Mucosa of rectum (tissue), 2 donors: ENCODE results near the gene SATB1.
A peak's percentile ranks its signal among the peaks of the same experiment; 100 is the strongest.

Experiments
- H3K27ac ChIP-seq, 2 donors: one replicate each; pipeline ENCODE4 v1.7.0; 2013; ENCODE audit warnings: inconsistent platforms in 2 of 2, low read depth in 2 of 2, low read length in 2 of 2
- H3K27me3 ChIP-seq, 2 donors: one replicate each; pipeline ENCODE4 v1.7.0; 2013; ENCODE audit warnings: low read length in 2 of 2; ENCODE audit not compliant: control insufficient read depth in 2 of 2, insufficient read depth in 2 of 2
- H3K36me3 ChIP-seq, 2 donors: one replicate each; pipeline ENCODE4 v1.7.0; 2013; ENCODE audit warnings: low read length in 2 of 2; ENCODE audit not compliant: control insufficient read depth in 2 of 2, insufficient read depth in 2 of 2
- H3K4me1 ChIP-seq, 2 donors: one replicate each; pipeline ENCODE4 v1.7.0; 2013; ENCODE audit warnings: low read length in 2 of 2, mild to moderate bottlenecking in 1 of 2; ENCODE audit not compliant: control insufficient read depth in 2 of 2, insufficient read depth in 2 of 2
- H3K4me3 ChIP-seq, 2 donors: one replicate each; pipeline ENCODE4 v1.7.0; 2013; ENCODE audit warnings: low read length in 2 of 2
- H3K9ac ChIP-seq, 2 donors: one replicate each; pipeline ENCODE4 v1.7.0; 2013; ENCODE audit warnings: low read length in 2 of 2, low read depth in 1 of 2, mild to moderate bottlenecking in 1 of 2
- H3K9me3 ChIP-seq, 2 donors: one replicate each; pipeline ENCODE4 v1.7.0; 2013; ENCODE audit warnings: low read length in 2 of 2; ENCODE audit not compliant: control insufficient read depth in 2 of 2
- donor health status: healthy.
- donor health status: Normal muscosa, but diverticular disease.

SATB1 gene

DNA sequence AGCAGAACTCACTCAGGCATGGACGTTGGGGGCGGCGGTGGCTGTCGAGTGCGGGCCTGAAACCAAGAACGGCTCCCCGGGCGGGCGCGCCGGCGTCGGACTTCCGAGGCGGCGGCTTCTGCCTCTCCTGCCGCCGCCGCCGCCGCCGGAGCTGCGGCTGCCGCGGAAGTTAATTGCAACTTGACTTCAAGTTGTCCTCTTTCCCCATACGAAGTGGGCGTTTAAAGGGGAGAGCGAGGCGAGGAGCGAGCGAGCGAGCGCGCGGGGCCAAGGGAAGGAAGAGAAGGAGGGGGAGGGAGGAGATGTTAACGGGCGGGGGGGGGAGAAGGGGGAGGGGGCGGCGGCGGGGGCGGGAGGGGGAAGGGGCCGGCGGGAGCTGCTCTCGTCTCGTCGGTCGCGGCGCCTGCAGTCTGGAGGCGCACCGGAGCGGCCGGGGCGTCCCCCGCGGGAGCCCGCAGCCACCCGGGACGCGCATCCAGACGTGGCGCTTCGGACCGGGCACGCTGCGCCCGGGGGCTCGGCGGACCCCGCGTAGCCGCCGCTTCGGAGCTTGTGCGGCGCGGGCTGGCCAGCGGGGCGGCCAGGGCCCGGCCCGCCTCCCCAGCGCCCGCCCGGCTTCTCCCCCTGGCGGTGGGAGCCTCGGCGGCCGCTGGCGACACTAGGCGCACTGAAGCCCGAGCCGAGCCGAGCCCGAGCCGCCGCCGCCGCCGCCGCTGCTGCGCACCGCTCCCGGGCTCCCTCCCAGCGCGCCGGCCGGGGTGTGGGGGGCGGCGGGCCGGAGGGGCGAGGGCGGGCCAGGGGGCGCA, 19.7 kb upstream of the SATB1 start:
- Histone ChIP-seq H3K36me3 (no peaks in the 10 kb centered on the region), H3K27ac (peak overlapping the region; percentile 46 to 76), H3K27me3 (no peaks in the 10 kb centered on the region), H3K4me3 (peak overlapping the region; percentile 89 to 90), H3K4me1 (peaks cover 15% of the 10 kb centered on the region in 2 donors), H3K9me3 (no peaks in the 10 kb centered on the region), H3K9ac (peak overlapping the region; percentile 75 to 79)

GRCh38 chr3:18443665-18444594, 18.8 kb upstream of the SATB1 start:
- Histone ChIP-seq H3K27me3 (no peaks in the 10 kb centered on the region), H3K36me3 (no peaks in the 10 kb centered on the region), H3K4me3 (peak overlapping the region; percentile 89 to 90), H3K27ac (peak overlapping the region; percentile 46 to 76), H3K9me3 (no peaks in the 10 kb centered on the region), H3K4me1 (peaks cover 15% of the 10 kb centered on the region in 2 donors), H3K9ac (peak overlapping the region; percentile 75 to 79)

DNA sequence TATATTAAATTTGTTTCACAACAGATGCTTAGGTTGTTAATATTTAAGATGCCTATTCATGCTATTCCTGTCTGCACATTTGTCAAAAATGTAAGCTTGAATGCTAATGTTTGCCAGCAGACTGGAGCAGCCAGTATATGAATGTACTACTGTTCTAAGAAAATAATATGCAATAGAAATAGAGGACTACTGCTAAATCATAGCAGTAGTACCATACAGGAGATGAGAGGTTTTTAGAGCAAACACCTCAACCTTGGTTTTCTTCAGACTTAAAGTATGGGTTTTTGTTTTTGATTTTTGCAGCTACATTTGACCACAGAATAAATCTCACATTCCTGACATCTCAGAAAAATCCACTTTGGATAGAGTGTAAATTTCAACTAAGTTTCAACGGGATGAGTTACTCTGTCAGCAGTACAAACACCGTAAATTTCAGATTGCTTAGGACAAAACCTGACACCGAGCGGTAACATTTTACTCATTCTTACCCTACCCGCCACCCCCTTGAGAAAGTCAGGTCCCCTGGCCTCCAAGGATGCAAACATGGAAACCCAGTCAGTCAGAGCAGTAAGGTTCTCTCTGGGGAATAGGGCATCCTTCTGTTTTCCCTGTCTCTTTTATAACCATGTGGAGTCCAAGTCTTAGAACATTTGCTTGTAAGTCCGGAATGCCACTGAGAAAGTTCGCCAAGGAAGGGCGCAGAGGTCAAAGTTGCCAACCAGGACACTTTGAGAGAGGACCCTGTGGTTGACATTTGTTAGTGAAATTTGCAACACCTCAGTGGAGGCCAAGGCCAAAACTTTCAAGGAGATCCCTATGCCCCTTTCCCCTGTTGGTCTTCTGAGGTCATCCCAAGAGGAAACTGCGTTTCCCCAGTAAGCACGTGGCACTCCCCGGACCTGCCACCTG, 17.9 kb upstream of the SATB1 start:
- Histone ChIP-seq H3K4me1 (peaks cover 15% of the 10 kb centered on the region in 2 donors), H3K9me3 (no peaks in the 10 kb centered on the region), H3K4me3 (peak overlapping the region; percentile 89 to 90), H3K9ac (peak overlapping the region; percentile 49 to 79), H3K36me3 (no peaks in the 10 kb centered on the region), H3K27ac (no peak overlapping the region), H3K27me3 (no peaks in the 10 kb centered on the region)

- Histone ChIP-seq H3K36me3 (no peaks in the 10 kb centered on the region), H3K27me3 (no peaks in the 10 kb centered on the region), H3K4me3 (no peak overlapping the region), H3K9ac (no peak overlapping the region), H3K4me1 (peaks cover 15% of the 10 kb centered on the region in 2 donors), H3K27ac (no peak overlapping the region), H3K9me3 (no peaks in the 10 kb centered on the region)
Observed at GRCh38 chr3:18441551-18441950, 16.4 kb upstream of the SATB1 start.

- Histone ChIP-seq H3K27me3 (no peaks in the 10 kb centered on the region), H3K9ac (peak overlapping the region in 1 of 2 donors; percentile 18), H3K9me3 (no peaks in the 10 kb centered on the region), H3K4me3 (peak overlapping the region in 1 of 2 donors; percentile 27), H3K4me1 (peaks cover 9 to 10% of the 10 kb centered on the region in 2 donors), H3K36me3 (no peaks in the 10 kb centered on the region), H3K27ac (no peak overlapping the region)
Observed at GRCh38 chr3:18440066-18440722, 15.1 kb upstream of the SATB1 start.

DNA sequence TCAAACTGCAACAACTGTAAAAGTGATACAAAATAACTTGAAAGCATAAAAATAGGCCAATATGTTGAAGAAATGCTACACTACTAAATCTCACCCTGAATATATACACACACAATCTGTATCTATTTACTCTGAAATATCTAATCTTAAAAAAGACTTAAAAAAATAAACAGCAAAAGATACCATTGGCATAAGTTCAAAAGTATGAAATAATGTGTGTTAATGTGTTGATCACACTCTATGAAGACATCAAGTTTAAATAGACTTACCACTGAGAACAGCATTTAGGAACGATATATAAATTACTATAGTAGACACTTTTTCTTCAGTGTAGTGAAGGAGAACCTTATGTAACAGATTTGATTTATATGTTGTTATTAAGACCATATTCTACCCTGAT, 14.1 kb upstream of the SATB1 start:
- Histone ChIP-seq H3K4me3 (no peak overlapping the region), H3K27me3 (no peaks in the 10 kb centered on the region), H3K27ac (no peak overlapping the region)

GRCh38 chr3:18438586-18438985, 13.4 kb upstream of the SATB1 start:
- H3K4me1 ChIP-seq = peaks cover 4% of the 10 kb centered on the region in 2 donors
- no peak overlapping the region for H3K9ac ChIP-seq
- H3K27ac ChIP-seq = no peak overlapping the region
- H3K27me3 ChIP-seq = no peaks in the 10 kb centered on the region
- no peak overlapping the region for H3K4me3 ChIP-seq
- H3K36me3 ChIP-seq = no peaks in the 10 kb centered on the region
- H3K9me3 ChIP-seq = no peaks in the 10 kb centered on the region

More for the DNA sequence above, 14.1 kb upstream of the SATB1 start:
- Histone ChIP-seq H3K4me1 (peaks cover 8 to 9% of the 10 kb centered on the region in 2 donors), H3K9me3 (no peaks in the 10 kb centered on the region), H3K9ac (no peak overlapping the region), H3K36me3 (no peaks in the 10 kb centered on the region)

- no peak overlapping the region for H3K4me3 ChIP-seq
- no peaks in the 10 kb centered on the region for H3K36me3 ChIP-seq
- H3K4me1 ChIP-seq = no peaks in the 10 kb centered on the region
- H3K27ac ChIP-seq = no peak overlapping the region
- no peak overlapping the region for H3K9ac ChIP-seq
- no peaks in the 10 kb centered on the region for H3K27me3 ChIP-seq
- no peaks in the 10 kb centered on the region for H3K9me3 ChIP-seq
Observed at GRCh38 chr3:18436213-18436612, 11.1 kb upstream of the SATB1 start.

DNA sequence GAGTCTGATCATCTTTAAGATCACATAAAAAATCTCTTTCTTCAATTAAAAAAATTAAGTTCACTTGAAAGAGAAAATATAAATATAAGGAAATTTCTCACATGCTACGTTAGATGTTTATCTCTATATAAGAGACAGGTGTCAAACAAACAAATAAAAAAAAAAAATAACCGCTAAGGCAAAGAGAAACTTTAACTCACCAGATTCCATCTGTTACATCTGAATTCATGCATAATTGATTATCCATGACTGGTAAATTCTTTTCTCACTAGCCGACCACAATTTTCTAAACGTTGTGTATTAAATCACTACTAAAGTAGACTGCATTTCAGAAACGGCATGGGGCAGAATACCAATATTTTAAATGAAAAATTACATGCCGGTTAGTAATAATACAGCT, 9.6 kb upstream of the SATB1 start:
- H3K4me3 ChIP-seq = no peak overlapping the region
- no peak overlapping the region for H3K9ac ChIP-seq
- no peak overlapping the region for H3K27ac ChIP-seq
- no peaks in the 10 kb centered on the region for H3K27me3 ChIP-seq
- no peaks in the 10 kb centered on the region for H3K36me3 ChIP-seq
- H3K9me3 ChIP-seq = no peaks in the 10 kb centered on the region
- H3K4me1 ChIP-seq = no peaks in the 10 kb centered on the region
